SK-N-MC (cell line): ENCODE measurements around the gene FBXL14.

Experiments used
- EZH2 ChIP-seq: fragments of 200-600 bp; sonication (generic); IDR thresholded peaks from one replicate; pipeline ENCODE4 v1.6.1; 2017; ENCODE audit warnings: antibody characterized with exemption
- POLR2AphosphoS5 ChIP-seq: IDR thresholded peaks from 2 replicates; pipeline ENCODE4 v1.6.1; 2012; ENCODE audit warnings: mild to moderate bottlenecking, low read depth, low read length, borderline replicate concordance

DNA sequence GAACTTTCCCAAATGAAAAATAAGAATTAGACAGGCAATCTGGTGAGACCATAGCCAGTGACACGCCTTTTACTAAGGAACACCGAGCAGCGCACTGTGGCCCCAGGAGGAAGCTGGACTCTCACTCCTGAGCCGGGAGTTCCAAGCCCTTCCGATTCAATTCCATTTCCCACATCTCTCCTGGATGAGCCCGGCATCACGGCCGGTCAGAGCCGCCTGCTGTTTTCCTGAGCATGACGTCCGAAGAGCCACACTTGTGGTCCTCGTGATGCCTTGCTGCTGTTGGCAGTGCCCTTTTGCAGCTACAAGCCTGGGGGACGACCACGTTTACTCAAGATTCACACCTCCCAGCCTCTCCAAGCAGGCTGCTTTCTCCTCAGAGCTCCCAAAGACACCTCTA, 40.8 kb downstream of the FBXL14 start:
- TF ChIP-seq POLR2AphosphoS5 (no peak), EZH2 (no peak)
